ENCODE data around the gene NOTUM.

The NOTUM gene

GRCh38 chr17:81998212-81998611 is 37.2 kb upstream of the NOTUM start:
- intact Hi-C loops (cut with DNase I): no loop called here
- no peak for DNase-seq

GRCh38 chr17:81996757-81997441 is 35.9 kb upstream of the NOTUM start:
- no peak for DNase-seq
- intact Hi-C loops (cut with DNase I): no loop called here

- DNase-seq: no peak
- intact Hi-C loops (cut with DNase I): no loop called here
These were observed 35.3 kb upstream of the NOTUM start for GRCh38 chr17:81996232-81996756.

- no peak for DNase-seq
- intact Hi-C loops (cut with DNase I): no loop called here
These were observed 34.7 kb upstream of the NOTUM start for GRCh38 chr17:81995463-81996231.

- intact Hi-C loops (cut with DNase I): no loop called here
- peak in 2 of 42 donors; percentile 36 to 46 for DNase-seq
These were observed 33.8 kb upstream of the NOTUM start for GRCh38 chr17:81994593-81995462.

GRCh38 chr17:81993729-81994592 is 33.0 kb upstream of the NOTUM start:
- DNase-seq: peak in 10 of 42 donors; percentile 24 to 56 (median 36)
- intact Hi-C loops (cut with DNase I): no loop called here

- intact Hi-C loops (cut with DNase I): no loop called here
- DNase-seq: no peak
These were observed 31.5 kb upstream of the NOTUM start for GRCh38 chr17:81992306-81993102.

- intact Hi-C loops (cut with DNase I): no loop called here
- peak in 41 of 42 donors; percentile 38 to 85 (median 67) for DNase-seq
These were observed 30.8 kb upstream of the NOTUM start for GRCh38 chr17:81991684-81992305.

- intact Hi-C loops (cut with DNase I): no loop called here
- no peak for DNase-seq
These were observed 30.1 kb upstream of the NOTUM start for GRCh38 chr17:81990836-81991683.

GRCh38 chr17:81987161-81987770 is 26.3 kb upstream of the NOTUM start:
- intact Hi-C loops (cut with DNase I): no loop called here
- DNase-seq: no peak

GRCh38 chr17:81986606-81987005 is 25.6 kb upstream of the NOTUM start:
- intact Hi-C loops (cut with DNase I): no loop called here
- DNase-seq: no peak

- intact Hi-C loops (cut with DNase I): no loop called here
- DNase-seq: no peak
These were observed 23.9 kb upstream of the NOTUM start for GRCh38 chr17:81984773-81985410.

- intact Hi-C loops (cut with DNase I): no loop called here
- DNase-seq: no peak
These were observed 22.8 kb upstream of the NOTUM start for GRCh38 chr17:81983639-81984373.

GRCh38 chr17:81983011-81983638 is 22.1 kb upstream of the NOTUM start:
- no peak for DNase-seq
- intact Hi-C loops (cut with DNase I): no loop called here
